ENCODE results near the gene THRB.

The THRB gene

GRCh38 chr3:24154781-24155180 lies 339.9 kb downstream of the THRB start:
- no peaks in the 10 kb centered on the region for H3K4me1 ChIP-seq (ENCODE audit: insufficient read depth, low read length, poor library complexity, severe bottlenecking)
- no peak for TF ChIP-seq EZH2phosphoT487 (IDR thresholded peaks at IDR 0.05; ENCODE audit: borderline replicate concordance)
- no peak for TF ChIP-seq CTCF (conservative IDR thresholded peaks at IDR 0.05; ENCODE audit: low read length)
- no peaks in the 10 kb centered on the region for H3K9me2 ChIP-seq (replicated peaks; ENCODE audit: low read depth, low read length)
- no peaks in the 10 kb centered on the region for H3K36me3 ChIP-seq (ENCODE audit: insufficient read depth, low read length)
- H4K20me1 ChIP-seq (ENCODE audit: insufficient read depth, low read length, poor library complexity, severe bottlenecking), result no peaks in the 10 kb centered on the region
- no peaks in the 10 kb centered on the region for H3K79me2 ChIP-seq (ENCODE audit: insufficient read depth, low read length)
- no peak overlapping the region for H3K9ac ChIP-seq (ENCODE audit: low read depth, low read length, poor library complexity, severe bottlenecking)
- H3K4me3 ChIP-seq (ENCODE audit: low read length, poor library complexity, severe bottlenecking), result no peak overlapping the region
- no peaks in the 10 kb centered on the region for H3K9me3 ChIP-seq (ENCODE audit: insufficient read depth, low read depth, low read length)
- H3F3A ChIP-seq (ENCODE audit: low read depth), result no peaks in the 10 kb centered on the region
- H2AFZ ChIP-seq (ENCODE audit: low read length), result no peak overlapping the region
- H3K27me3 ChIP-seq (ENCODE audit: insufficient read depth, low read length, poor library complexity, severe bottlenecking), result no peaks in the 10 kb centered on the region
- H3K4me2 ChIP-seq (ENCODE audit: low read depth, low read length, poor library complexity, severe bottlenecking), result no peak overlapping the region

GRCh38 chr3:24154013-24154695 lies 340.5 kb downstream of the THRB start:
- Histone ChIP-seq H3K36me3 (ENCODE audit: insufficient read depth, low read length) (no peaks in the 10 kb centered on the region), H3K9me2 (replicated peaks; ENCODE audit: low read depth, low read length) (no peaks in the 10 kb centered on the region), H4K20me1 (ENCODE audit: insufficient read depth, low read length, poor library complexity, severe bottlenecking) (no peaks in the 10 kb centered on the region), H3F3A (ENCODE audit: low read depth) (no peaks in the 10 kb centered on the region), H3K9me3 (ENCODE audit: insufficient read depth, low read depth, low read length) (no peaks in the 10 kb centered on the region), H3K9ac (ENCODE audit: low read depth, low read length, poor library complexity, severe bottlenecking) (no peak overlapping the region), H3K27me3 (ENCODE audit: insufficient read depth, low read length, poor library complexity, severe bottlenecking) (no peaks in the 10 kb centered on the region), H3K79me2 (ENCODE audit: insufficient read depth, low read length) (no peaks in the 10 kb centered on the region), H2AFZ (ENCODE audit: low read length) (no peak overlapping the region), H3K4me3 (ENCODE audit: low read length, poor library complexity, severe bottlenecking) (no peak overlapping the region), H3K4me1 (ENCODE audit: insufficient read depth, low read length, poor library complexity, severe bottlenecking) (no peaks in the 10 kb centered on the region), H3K4me2 (ENCODE audit: low read depth, low read length, poor library complexity, severe bottlenecking) (no peak overlapping the region)
- TF ChIP-seq EZH2phosphoT487 (IDR thresholded peaks at IDR 0.05; ENCODE audit: borderline replicate concordance) (no peak), CTCF (conservative IDR thresholded peaks at IDR 0.05; ENCODE audit: low read length) (no peak)

- no peak for TF ChIP-seq EZH2phosphoT487 (IDR thresholded peaks at IDR 0.05; ENCODE audit: borderline replicate concordance)
- no peak for TF ChIP-seq CTCF (conservative IDR thresholded peaks at IDR 0.05; ENCODE audit: low read length)
- no peak overlapping the region for H3K4me3 ChIP-seq (ENCODE audit: low read length, poor library complexity, severe bottlenecking)
- H3K79me2 ChIP-seq (ENCODE audit: insufficient read depth, low read length), result no peaks in the 10 kb centered on the region
- H3K9ac ChIP-seq (ENCODE audit: low read depth, low read length, poor library complexity, severe bottlenecking), result no peak overlapping the region
- no peaks in the 10 kb centered on the region for H3K4me1 ChIP-seq (ENCODE audit: insufficient read depth, low read length, poor library complexity, severe bottlenecking)
- no peaks in the 10 kb centered on the region for H3K9me2 ChIP-seq (replicated peaks; ENCODE audit: low read depth, low read length)
- no peak overlapping the region for H2AFZ ChIP-seq (ENCODE audit: low read length)
- no peaks in the 10 kb centered on the region for H3K36me3 ChIP-seq (ENCODE audit: insufficient read depth, low read length)
- no peaks in the 10 kb centered on the region for H3K27me3 ChIP-seq (ENCODE audit: insufficient read depth, low read length, poor library complexity, severe bottlenecking)
- no peak overlapping the region for H3K4me2 ChIP-seq (ENCODE audit: low read depth, low read length, poor library complexity, severe bottlenecking)
- H3F3A ChIP-seq (ENCODE audit: low read depth), result no peaks in the 10 kb centered on the region
- no peaks in the 10 kb centered on the region for H4K20me1 ChIP-seq (ENCODE audit: insufficient read depth, low read length, poor library complexity, severe bottlenecking)
- H3K9me3 ChIP-seq (ENCODE audit: insufficient read depth, low read depth, low read length), result no peaks in the 10 kb centered on the region
Observed at GRCh38 chr3:24151594-24151993, 343.1 kb downstream of the THRB start.

All from Loucy (cell line).